ENCODE results near the gene SYVN1. TPM values are rescaled to one million over a fixed set of nuclear protein-coding genes. Genes with fewer than 3 reads are reported as not detected.
A peak's percentile ranks its signal among the peaks of the same experiment; 100 is the strongest.

Gene SYVN1
- total and polyA plus RNA-seq, 10 of the 15 experiments (the other 5 are each of a cell fraction or from before 2014, with no cell fraction given) = 0.79 to 63.6 (median 20.1) TPM

DNA sequence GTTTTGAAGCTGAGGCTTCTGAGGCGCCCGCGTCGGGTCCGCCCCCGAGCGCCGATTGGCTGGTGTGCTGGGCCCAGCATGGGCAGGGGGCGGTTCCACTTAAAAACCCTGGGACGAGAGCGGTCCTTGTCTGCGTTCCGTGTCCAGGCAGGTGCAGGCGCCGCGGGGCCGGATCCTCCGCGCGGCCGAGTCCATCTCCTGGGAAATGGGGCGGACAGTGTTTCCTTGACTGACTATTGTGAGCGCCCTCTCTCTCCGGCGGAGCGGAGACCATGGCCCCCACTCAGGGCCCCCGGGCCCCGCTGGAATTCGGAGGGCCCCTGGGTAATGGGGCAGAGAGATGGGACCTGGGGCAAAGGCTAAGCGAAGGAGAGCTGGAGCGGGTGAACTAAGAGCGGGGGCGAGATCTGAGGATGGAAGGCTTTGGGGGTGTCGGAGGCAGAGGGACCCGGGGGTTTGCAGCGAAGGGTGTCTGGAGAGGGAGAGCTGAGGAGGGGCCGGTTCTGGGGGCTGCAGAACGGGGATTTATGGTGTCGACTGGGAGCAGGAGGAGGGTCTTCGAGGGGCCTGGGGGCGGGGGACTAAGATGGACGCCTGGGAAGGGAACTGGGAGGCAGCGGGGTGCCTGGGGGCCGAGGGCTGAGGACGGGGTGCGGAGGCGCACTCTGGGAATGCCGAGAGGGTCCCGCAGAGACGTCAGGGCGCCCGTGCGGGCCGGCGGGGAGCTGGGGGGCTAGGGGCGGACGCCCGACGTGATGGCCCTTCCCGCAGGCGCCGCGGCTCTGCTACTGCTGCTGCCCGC lies 22.4 kb downstream of the SYVN1 start, which contains the start of gene TM7SF2 (continued):
- TF ChIP-seq CHD4 (IDR thresholded peaks at IDR 0.05) = no peak
- TF ChIP-seq BMI1 (IDR thresholded peaks at IDR 0.05; ENCODE audit: borderline replicate concordance) = no peak
- TF ChIP-seq, protein P1, sequence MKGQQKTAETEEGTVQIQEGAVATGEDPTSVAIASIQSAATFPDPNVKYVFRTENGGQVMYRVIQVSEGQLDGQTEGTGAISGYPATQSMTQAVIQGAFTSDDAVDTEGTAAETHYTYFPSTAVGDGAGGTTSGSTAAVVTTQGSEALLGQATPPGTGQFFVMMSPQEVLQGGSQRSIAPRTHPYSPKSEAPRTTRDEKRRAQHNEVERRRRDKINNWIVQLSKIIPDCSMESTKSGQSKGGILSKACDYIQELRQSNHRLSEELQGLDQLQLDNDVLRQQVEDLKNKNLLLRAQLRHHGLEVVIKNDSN (IDR thresholded peaks at IDR 0.05; ENCODE audit: borderline replicate concordance, extremely low read length, insufficient read depth, low read depth, low read length) = no peak
- TF ChIP-seq CHD2 (IDR thresholded peaks at IDR 0.05; ENCODE audit: borderline replicate concordance, low read depth, low read length) = 0 out of 2 replicates have a peak, but pooled peaks have one; percentile 2
- TF ChIP-seq, protein P2, sequence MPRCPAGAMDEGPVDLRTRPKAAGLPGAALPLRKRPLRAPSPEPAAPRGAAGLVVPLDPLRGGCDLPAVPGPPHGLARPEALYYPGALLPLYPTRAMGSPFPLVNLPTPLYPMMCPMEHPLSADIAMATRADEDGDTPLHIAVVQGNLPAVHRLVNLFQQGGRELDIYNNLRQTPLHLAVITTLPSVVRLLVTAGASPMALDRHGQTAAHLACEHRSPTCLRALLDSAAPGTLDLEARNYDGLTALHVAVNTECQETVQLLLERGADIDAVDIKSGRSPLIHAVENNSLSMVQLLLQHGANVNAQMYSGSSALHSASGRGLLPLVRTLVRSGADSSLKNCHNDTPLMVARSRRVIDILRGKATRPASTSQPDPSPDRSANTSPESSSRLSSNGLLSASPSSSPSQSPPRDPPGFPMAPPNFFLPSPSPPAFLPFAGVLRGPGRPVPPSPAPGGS (IDR thresholded peaks at IDR 0.05; ENCODE audit: borderline replicate concordance, insufficient read depth, low read depth, low read length, poor library complexity, severe bottlenecking) = peak; percentile 63
- 0 out of 2 replicates have a peak, but pooled peaks have one; percentile 26 for TF ChIP-seq EED (IDR thresholded peaks at IDR 0.05; ENCODE audit: low read depth)
- no peak for TF ChIP-seq SMC3 (IDR thresholded peaks at IDR 0.05; ENCODE audit: borderline replicate concordance, low read length)
- TF ChIP-seq IRF4 (IDR thresholded peaks at IDR 0.05; ENCODE audit: low read depth, low read length) = no peak
- TF ChIP-seq MEF2A (IDR thresholded peaks at IDR 0.05; ENCODE audit: insufficient read depth, low read depth, low read length) = no peak
- TF ChIP-seq, protein P3, sequence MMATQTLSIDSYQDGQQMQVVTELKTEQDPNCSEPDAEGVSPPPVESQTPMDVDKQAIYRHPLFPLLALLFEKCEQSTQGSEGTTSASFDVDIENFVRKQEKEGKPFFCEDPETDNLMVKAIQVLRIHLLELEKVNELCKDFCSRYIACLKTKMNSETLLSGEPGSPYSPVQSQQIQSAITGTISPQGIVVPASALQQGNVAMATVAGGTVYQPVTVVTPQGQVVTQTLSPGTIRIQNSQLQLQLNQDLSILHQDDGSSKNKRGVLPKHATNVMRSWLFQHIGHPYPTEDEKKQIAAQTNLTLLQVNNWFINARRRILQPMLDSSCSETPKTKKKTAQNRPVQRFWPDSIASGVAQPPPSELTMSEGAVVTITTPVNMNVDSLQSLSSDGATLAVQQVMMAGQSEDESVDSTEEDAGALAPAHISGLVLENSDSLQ (IDR thresholded peaks at IDR 0.05) = no peak
- TF ChIP-seq ESRRA (IDR thresholded peaks at IDR 0.05; ENCODE audit: low read length) = no peak
- TF ChIP-seq POLR2AphosphoS2 (IDR thresholded peaks at IDR 0.05; ENCODE audit: low read depth, low read length) = peak; percentile 96
- TF ChIP-seq NFYA (IDR thresholded peaks at IDR 0.05; ENCODE audit: borderline replicate concordance, low read depth, low read length) = no peak
- TF ChIP-seq CREM (IDR thresholded peaks at IDR 0.05; ENCODE audit: low read depth) = no peak
- TF ChIP-seq, protein P4, sequence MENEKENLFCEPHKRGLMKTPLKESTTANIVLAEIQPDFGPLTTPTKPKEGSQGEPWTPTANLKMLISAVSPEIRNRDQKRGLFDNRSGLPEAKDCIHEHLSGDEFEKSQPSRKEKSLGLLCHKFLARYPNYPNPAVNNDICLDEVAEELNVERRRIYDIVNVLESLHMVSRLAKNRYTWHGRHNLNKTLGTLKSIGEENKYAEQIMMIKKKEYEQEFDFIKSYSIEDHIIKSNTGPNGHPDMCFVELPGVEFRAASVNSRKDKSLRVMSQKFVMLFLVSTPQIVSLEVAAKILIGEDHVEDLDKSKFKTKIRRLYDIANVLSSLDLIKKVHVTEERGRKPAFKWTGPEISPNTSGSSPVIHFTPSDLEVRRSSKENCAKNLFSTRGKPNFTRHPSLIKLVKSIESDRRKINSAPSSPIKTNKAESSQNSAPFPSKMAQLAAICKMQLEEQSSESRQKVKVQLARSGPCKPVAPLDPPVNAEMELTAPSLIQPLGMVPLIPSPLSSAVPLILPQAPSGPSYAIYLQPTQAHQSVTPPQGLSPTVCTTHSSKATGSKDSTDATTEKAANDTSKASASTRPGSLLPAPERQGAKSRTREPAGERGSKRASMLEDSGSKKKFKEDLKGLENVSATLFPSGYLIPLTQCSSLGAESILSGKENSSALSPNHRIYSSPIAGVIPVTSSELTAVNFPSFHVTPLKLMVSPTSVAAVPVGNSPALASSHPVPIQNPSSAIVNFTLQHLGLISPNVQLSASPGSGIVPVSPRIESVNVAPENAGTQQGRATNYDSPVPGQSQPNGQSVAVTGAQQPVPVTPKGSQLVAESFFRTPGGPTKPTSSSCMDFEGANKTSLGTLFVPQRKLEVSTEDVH (IDR thresholded peaks at IDR 0.05; ENCODE audit: low read depth, partially characterized antibody) = no peak
- TF ChIP-seq KDM1A (IDR thresholded peaks at IDR 0.05; ENCODE audit: borderline replicate concordance) = no peak
- no peak for TF ChIP-seq NR2F1 (conservative IDR thresholded peaks at IDR 0.05)
- TF ChIP-seq EZH2 (IDR thresholded peaks at IDR 0.05; ENCODE audit: borderline replicate concordance, control insufficient read depth, low read depth, low read length) = no peak
- TF ChIP-seq TARDBP (IDR thresholded peaks at IDR 0.05; ENCODE audit: borderline replicate concordance) = no peak
- TF ChIP-seq FOS (IDR thresholded peaks at IDR 0.05; ENCODE audit: borderline replicate concordance, extremely low read depth, insufficient read length) = peak; percentile 2
- TF ChIP-seq, protein P5, sequence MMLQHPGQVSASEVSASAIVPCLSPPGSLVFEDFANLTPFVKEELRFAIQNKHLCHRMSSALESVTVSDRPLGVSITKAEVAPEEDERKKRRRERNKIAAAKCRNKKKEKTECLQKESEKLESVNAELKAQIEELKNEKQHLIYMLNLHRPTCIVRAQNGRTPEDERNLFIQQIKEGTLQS (IDR thresholded peaks at IDR 0.05; ENCODE audit: borderline replicate concordance, extremely low read depth, low read depth, low read length) = no peak
- TF ChIP-seq CBX3 (IDR thresholded peaks at IDR 0.05; ENCODE audit: borderline replicate concordance, low read depth) = no peak
- peak; percentile 54; the same call in 1 of the 2 replicates for TF ChIP-seq IKZF1 (conservative IDR thresholded peaks at IDR 0.05)
